Trophoblast cell (in vitro differentiated cells and primary cell): ENCODE measurements around the gene LPIN1.

ENCODE experiments used
- DNase-seq, 2 donors: peaks; one replicate each; pipeline ENCODE4 v3.0.0-alpha.2; 2016
- H2AFZ ChIP-seq: 2 replicates; pipeline ENCODE4 v1.6.1; 2013; ENCODE audit warnings: low read length, moderate library complexity, mild to moderate bottlenecking; ENCODE audit not compliant: insufficient read depth, poor library complexity
- H2AK5ac ChIP-seq: 2 replicates; pipeline ENCODE4 v1.6.1; 2013; ENCODE audit warnings: mild to moderate bottlenecking, low read length
- H2BK120ac ChIP-seq: 2 replicates; pipeline ENCODE4 v1.6.1; 2013; ENCODE audit warnings: low read length, mild to moderate bottlenecking, moderate library complexity; ENCODE audit not compliant: insufficient read depth, poor library complexity
- H2BK12ac ChIP-seq: 2 replicates; pipeline ENCODE4 v1.6.1; 2013; ENCODE audit warnings: mild to moderate bottlenecking, low read length, moderate library complexity
- H2BK5ac ChIP-seq: 2 replicates; pipeline ENCODE4 v1.6.1; 2013; ENCODE audit warnings: low read length, low read depth, moderate library complexity, mild to moderate bottlenecking; ENCODE audit not compliant: poor library complexity
- H3K14ac ChIP-seq: 2 replicates; pipeline ENCODE4 v1.6.1; 2013; ENCODE audit warnings: mild to moderate bottlenecking, low read length
- H3K18ac ChIP-seq: 2 replicates; pipeline ENCODE4 v1.6.1; 2013; ENCODE audit warnings: mild to moderate bottlenecking, low read length
- H3K23ac ChIP-seq: 2 replicates; pipeline ENCODE4 v1.6.1; 2013; ENCODE audit warnings: low read length
- H3K27ac ChIP-seq: 2 replicates; pipeline ENCODE4 v1.5.1; 2013; ENCODE audit warnings: low read depth, mild to moderate bottlenecking, inconsistent platforms, low read length, moderate library complexity
- H3K27me3 ChIP-seq: 2 replicates; pipeline ENCODE4 v1.6.1; 2013; ENCODE audit warnings: inconsistent platforms, mild to moderate bottlenecking, low read length, moderate library complexity; ENCODE audit not compliant: insufficient read depth
- H3K36me3 ChIP-seq, 2 experiments: 1 replicate in 1 of 2; 2 replicates in 1 of 2; pipeline ENCODE4 v1.6.1; 2013; ENCODE audit warnings: low read length in 2 of 2, mild to moderate bottlenecking in 2 of 2, moderate library complexity in 1 of 2; ENCODE audit not compliant: insufficient read depth in 2 of 2, control insufficient read depth in 1 of 2
- H3K4ac ChIP-seq: 2 replicates; pipeline ENCODE4 v1.6.1; 2013; ENCODE audit warnings: low read depth, mild to moderate bottlenecking, low read length, moderate library complexity
- H3K4me1 ChIP-seq, 2 experiments: 1 replicate in 1 of 2; 2 replicates in 1 of 2; pipeline ENCODE4 v1.6.1; 2013; ENCODE audit warnings: low read length in 2 of 2, mild to moderate bottlenecking in 2 of 2, moderate library complexity in 1 of 2; ENCODE audit not compliant: insufficient read depth in 2 of 2, control insufficient read depth in 1 of 2
- H3K4me2 ChIP-seq: 2 replicates; pipeline ENCODE4 v1.6.1; 2013; ENCODE audit warnings: inconsistent platforms, mild to moderate bottlenecking, low read length, moderate library complexity
- H3K4me3 ChIP-seq: 2 replicates; pipeline ENCODE4 v1.5.1; 2013; ENCODE audit warnings: mild to moderate bottlenecking, low read depth, low read length, inconsistent platforms
- H3K79me1 ChIP-seq: one replicate; pipeline ENCODE4 v1.6.1; 2013; ENCODE audit warnings: low read length
- H3K79me2 ChIP-seq: 2 replicates; pipeline ENCODE4 v1.6.1; 2013; ENCODE audit warnings: low read length, mild to moderate bottlenecking; ENCODE audit not compliant: control insufficient read depth, insufficient read depth, poor library complexity
- H3K9ac ChIP-seq: 2 replicates; pipeline ENCODE4 v1.6.1; 2013; ENCODE audit warnings: mild to moderate bottlenecking, low read length
- H3K9me3 ChIP-seq: 2 replicates; pipeline ENCODE4 v1.6.1; 2013; ENCODE audit warnings: low read depth, mild to moderate bottlenecking, control low read depth, inconsistent platforms, low read length; ENCODE audit not compliant: insufficient read depth
- H4K12ac ChIP-seq: 2 replicates; pipeline ENCODE4 v1.6.1; 2013; ENCODE audit warnings: low read depth, mild to moderate bottlenecking, low read length, moderate library complexity
- H4K8ac ChIP-seq: 2 replicates; pipeline ENCODE4 v1.6.1; 2013; ENCODE audit warnings: low read depth, mild to moderate bottlenecking, low read length, moderate library complexity
- H4K91ac ChIP-seq: one replicate; pipeline ENCODE4 v1.6.1; 2013; ENCODE audit warnings: low read depth, mild to moderate bottlenecking, low read length, moderate library complexity
- WGBS: extraction: QIAGEN DNeasy Blood & Tissue Kit; methylation state at CpG from one replicate; pipeline ENCODE4 v1.1.7; 2013; ENCODE audit warnings: missing lambda C conversion rate; ENCODE audit not compliant: insufficient read length, insufficient coverage; ENCODE audit errors: extremely low coverage; 5-methylcytosine and 5-hydroxymethylcytosine counted together

The LPIN1 gene

GRCh38 chr2:11698009-11698922, 48.2 kb upstream of the LPIN1 start:
- Histone ChIP-seq H2BK12ac (no peak overlapping the region), H4K12ac (no peak overlapping the region), H3K9me3 (no peaks in the 10 kb centered on the region), H3K4me1 (peaks cover 2 to 3% of the 10 kb centered on the region in 2 experiments), H3K23ac (no peak overlapping the region), H3K27me3 (no peaks in the 10 kb centered on the region), H3K79me2 (no peaks in the 10 kb centered on the region), H3K4me2 (no peak overlapping the region), H3K4ac (no peak overlapping the region), H3K79me1 (no peaks in the 10 kb centered on the region), H4K91ac (no peak overlapping the region), H2BK5ac (no peak overlapping the region), H3K36me3 (no peaks in the 10 kb centered on the region), H2AK5ac (no peak overlapping the region), H3K27ac (no peak overlapping the region), H3K4me3 (no peak overlapping the region), H3K14ac (no peak overlapping the region), H3K18ac (no peak overlapping the region), H4K8ac (no peak overlapping the region), H2AFZ (no peak overlapping the region), H2BK120ac (no peak overlapping the region), H3K9ac (no peak overlapping the region)
- WGBS: no CpG with 5 or more reads among the region's 24 CpGs
- peak in 1 of 2 donors; percentile 25 for DNase-seq

- no peak overlapping the region for H3K18ac ChIP-seq
These were observed 46.5 kb upstream of the LPIN1 start for GRCh38 chr2:11699686-11700670.

GRCh38 chr2:11701206-11701605, 45.2 kb upstream of the LPIN1 start:
- H3K9ac ChIP-seq: no peak overlapping the region
- H3K14ac ChIP-seq: no peak overlapping the region
- H3K4me1 ChIP-seq: peaks cover 2 to 3% of the 10 kb centered on the region in 2 experiments
- no peak overlapping the region for H4K91ac ChIP-seq
- H3K79me1 ChIP-seq: no peaks in the 10 kb centered on the region
- no peak overlapping the region for H2AK5ac ChIP-seq
- H3K27ac ChIP-seq: no peak overlapping the region
- no peak overlapping the region for H3K18ac ChIP-seq
- H3K4me3 ChIP-seq: no peak overlapping the region
- H3K4ac ChIP-seq: no peak overlapping the region
- no peak for DNase-seq
- H2AFZ ChIP-seq: no peak overlapping the region
- H3K27me3 ChIP-seq: no peaks in the 10 kb centered on the region
- H3K23ac ChIP-seq: no peak overlapping the region
- no peak overlapping the region for H2BK12ac ChIP-seq
- no peak overlapping the region for H2BK5ac ChIP-seq
- H3K9me3 ChIP-seq: no peaks in the 10 kb centered on the region
- H4K12ac ChIP-seq: no peak overlapping the region
- H3K79me2 ChIP-seq: no peaks in the 10 kb centered on the region
- no peak overlapping the region for H4K8ac ChIP-seq
- H3K4me2 ChIP-seq: no peak overlapping the region
- WGBS: no CpG with 5 or more reads among the region's 5 CpGs
- H3K36me3 ChIP-seq: no peaks in the 10 kb centered on the region
- no peak overlapping the region for H2BK120ac ChIP-seq

More at GRCh38 chr2:11699686-11700670, 46.5 kb upstream of the LPIN1 start:
- Histone ChIP-seq H3K9me3 (no peaks in the 10 kb centered on the region), H3K4me3 (no peak overlapping the region), H3K27me3 (no peaks in the 10 kb centered on the region), H3K4me2 (no peak overlapping the region), H4K8ac (no peak overlapping the region), H3K14ac (no peak overlapping the region), H2BK120ac (no peak overlapping the region), H4K12ac (no peak overlapping the region), H3K23ac (no peak overlapping the region), H2AK5ac (no peak overlapping the region), H3K36me3 (no peaks in the 10 kb centered on the region), H2AFZ (no peak overlapping the region), H2BK12ac (no peak overlapping the region), H3K79me2 (no peaks in the 10 kb centered on the region), H3K79me1 (no peaks in the 10 kb centered on the region), H3K9ac (no peak overlapping the region), H3K4ac (no peak overlapping the region), H3K4me1 (peaks cover 2 to 3% of the 10 kb centered on the region in 2 experiments), H3K27ac (no peak overlapping the region), H4K91ac (no peak overlapping the region), H2BK5ac (no peak overlapping the region)
- WGBS: 100% methylated on average over 2 of the region's 9 CpGs
- no peak for DNase-seq

GRCh38 chr2:11701751-11702301, 44.6 kb upstream of the LPIN1 start:
- no peaks in the 10 kb centered on the region for H3K36me3 ChIP-seq
- no peaks in the 10 kb centered on the region for H3K79me2 ChIP-seq
- H2BK120ac ChIP-seq: no peak overlapping the region
- H3K9me3 ChIP-seq: no peaks in the 10 kb centered on the region
- H3K4me2 ChIP-seq: no peak overlapping the region
- no peaks in the 10 kb centered on the region for H3K27me3 ChIP-seq
- no peak overlapping the region for H3K14ac ChIP-seq
- H2BK12ac ChIP-seq: no peak overlapping the region
- peak; percentile 28 to 47 for DNase-seq
- WGBS: no CpG with 5 or more reads among the region's 14 CpGs
- H3K79me1 ChIP-seq: no peaks in the 10 kb centered on the region
- H3K4me1 ChIP-seq: peaks cover 2 to 3% of the 10 kb centered on the region in 2 experiments
- no peak overlapping the region for H3K9ac ChIP-seq
- H2BK5ac ChIP-seq: no peak overlapping the region
- no peak overlapping the region for H3K23ac ChIP-seq
- H3K4ac ChIP-seq: no peak overlapping the region
- H4K12ac ChIP-seq: no peak overlapping the region
- H3K4me3 ChIP-seq: no peak overlapping the region
- H3K27ac ChIP-seq: no peak overlapping the region
- H3K18ac ChIP-seq: no peak overlapping the region
- no peak overlapping the region for H4K8ac ChIP-seq
- H2AK5ac ChIP-seq: no peak overlapping the region
- H2AFZ ChIP-seq: no peak overlapping the region
- H4K91ac ChIP-seq: no peak overlapping the region
